Smooth muscle cell (in vitro differentiated cells): ENCODE data around the gene PPP1R12A. TPM values are rescaled to one million over a fixed set of nuclear protein-coding genes. Genes with fewer than 3 reads are reported as not detected.

Source experiments
- DNase-seq: peaks from one replicate; lab custom pipeline; 2025; ENCODE audit not compliant: unreplicated experiment; lab: John Stamatoyannopoulos, UW
- H2AFZ ChIP-seq: fragments of 200-600 bp; sonication (generic); 2 replicates; pipeline ENCODE4 v1.6.0; 2016; ENCODE audit warnings: antibody characterized with exemption, low read depth, mild to moderate bottlenecking
- H3F3A ChIP-seq: fragments of 200-600 bp; sonication (generic); 2 replicates; pipeline ENCODE4 v1.6.0; 2017; ENCODE audit warnings: antibody characterized with exemption, low read depth
- H3K27ac ChIP-seq: fragments of 200-600 bp; sonication (generic); 2 replicates; pipeline ENCODE4 v1.5.1; 2016; ENCODE audit warnings: low read depth, mild to moderate bottlenecking
- H3K27me3 ChIP-seq: fragments of 200-600 bp; sonication (generic); 2 replicates; pipeline ENCODE4 v1.6.1; 2016; ENCODE audit warnings: low read depth, mild to moderate bottlenecking
- H3K36me3 ChIP-seq: fragments of 200-600 bp; sonication (generic); 2 replicates; pipeline ENCODE4 v1.5.1; 2016; ENCODE audit warnings: low read depth
- H3K4me1 ChIP-seq: fragments of 200-600 bp; sonication (generic); 2 replicates; pipeline ENCODE4 v1.5.1; 2016; ENCODE audit warnings: low read depth
- H3K4me2 ChIP-seq: fragments of 200-600 bp; sonication (generic); 2 replicates; pipeline ENCODE4 v1.6.0; 2016; ENCODE audit warnings: mild to moderate bottlenecking
- H3K4me3 ChIP-seq: fragments of 200-600 bp; sonication (generic); 2 replicates; pipeline ENCODE4 v1.5.1; 2016; ENCODE audit warnings: mild to moderate bottlenecking
- H3K79me2 ChIP-seq: fragments of 200-600 bp; sonication (generic); 2 replicates; pipeline ENCODE4 v1.6.0; 2016; ENCODE audit warnings: low read depth, mild to moderate bottlenecking
- H3K9ac ChIP-seq: fragments of 200-600 bp; sonication (generic); 2 replicates; pipeline ENCODE4 v1.6.0; 2016; ENCODE audit warnings: low read depth
- H3K9me3 ChIP-seq: fragments of 200-600 bp; sonication (generic); replicated peaks from 2 replicates; pipeline ENCODE4 v1.5.1; 2016; ENCODE audit warnings: low read depth
- H4K20me1 ChIP-seq: fragments of 200-600 bp; sonication (generic); 2 replicates; pipeline ENCODE4 v1.6.0; 2016; ENCODE audit warnings: low read depth
- CTCF ChIP-seq: fragments of 200-600 bp; sonication (generic); IDR thresholded peaks from 2 replicates; pipeline ENCODE4 v1.5.1; 2017; ENCODE audit warnings: borderline replicate concordance, mild to moderate bottlenecking, antibody characterized with exemption; ENCODE audit not compliant: insufficient read depth, poor library complexity, severe bottlenecking
- WGBS: methylation state at CpG from one replicate; pipeline ENCODE4 v1.1.7; 2016; ENCODE audit warnings: low lambda C conversion rate; 5-methylcytosine and 5-hydroxymethylcytosine counted together
- polyA plus RNA-seq: library from polyadenylated mRNA; unstranded; fragments of >200 nt; fragmentation: Nextera tagmentation; extraction: Ambion mirVana; gene quantifications from 2 replicates; pipeline ENCODE4 v1.2.1, GENCODE V29; 2016
- total RNA-seq: library from RNA; depleted of rRNA; stranded (reverse); fragments of >200 nt; gene quantifications from 2 replicates; pipeline ENCODE4 v1.2.3, GENCODE V29; 2014

Gene PPP1R12A
- total and polyA plus RNA-seq, 2 experiments from 2014 or later, result 98.7 to 102 TPM

GRCh38 chr12:79900951-79901350, 33.9 kb downstream of the PPP1R12A start:
- Histone ChIP-seq H3F3A (peaks cover 4% of the 10 kb centered on the region), H3K27me3 (no peaks in the 10 kb centered on the region), H3K4me3 (no peak overlapping the region), H3K27ac (no peak overlapping the region), H3K9me3 (no peaks in the 10 kb centered on the region), H3K4me2 (no peak overlapping the region), H3K79me2 (peaks cover 98% of the 10 kb centered on the region), H3K9ac (no peak overlapping the region), H2AFZ (no peak overlapping the region), H4K20me1 (peaks cover 98% of the 10 kb centered on the region), H3K4me1 (peaks cover 6% of the 10 kb centered on the region), H3K36me3 (no peaks in the 10 kb centered on the region)
- 88% methylated on average over 2 of the region's 2 CpGs for WGBS
- no peak for DNase-seq
- TF ChIP-seq CTCF, result no peak

- Histone ChIP-seq H3K9ac (no peak overlapping the region), H3F3A (no peaks in the 10 kb centered on the region), H3K9me3 (no peaks in the 10 kb centered on the region), H3K36me3 (no peaks in the 10 kb centered on the region), H3K4me1 (peaks cover 4% of the 10 kb centered on the region), H3K4me2 (no peak overlapping the region), H4K20me1 (peaks cover 98% of the 10 kb centered on the region), H3K4me3 (no peak overlapping the region), H3K79me2 (peaks cover 98% of the 10 kb centered on the region), H2AFZ (no peak overlapping the region), H3K27ac (no peak overlapping the region), H3K27me3 (no peaks in the 10 kb centered on the region)
- DNase-seq, result no peak
- WGBS, result 99% methylated on average over 2 of the region's 2 CpGs
- no peak for TF ChIP-seq CTCF
Observed at GRCh38 chr12:79900199-79900598, 34.7 kb downstream of the PPP1R12A start.

- Histone ChIP-seq H3K27ac (no peak overlapping the region), H3K9ac (no peak overlapping the region), H2AFZ (no peak overlapping the region), H3K4me3 (no peak overlapping the region), H3F3A (no peaks in the 10 kb centered on the region), H3K36me3 (no peaks in the 10 kb centered on the region), H3K9me3 (no peaks in the 10 kb centered on the region), H3K79me2 (peaks cover 98% of the 10 kb centered on the region), H4K20me1 (peaks cover 97% of the 10 kb centered on the region), H3K4me2 (no peak overlapping the region), H3K27me3 (no peaks in the 10 kb centered on the region), H3K4me1 (peaks cover 4% of the 10 kb centered on the region)
- WGBS, result 19% methylated on average over 1 of the region's 1 CpG
- no peak for DNase-seq
- TF ChIP-seq CTCF, result no peak
Observed at GRCh38 chr12:79897617-79898016, 37.3 kb downstream of the PPP1R12A start.

GRCh38 chr12:79895804-79896203, 39.1 kb downstream of the PPP1R12A start:
- WGBS, result 100% methylated on average over 1 of the region's 1 CpG
- peaks cover 94% of the 10 kb centered on the region for H4K20me1 ChIP-seq

More at GRCh38 chr12:79895804-79896203, 39.1 kb downstream of the PPP1R12A start:
- no peak overlapping the region for H3K9ac ChIP-seq
- no peak for TF ChIP-seq CTCF
- H3K9me3 ChIP-seq, result no peaks in the 10 kb centered on the region
- peak overlapping the region; percentile 26 for H3K27ac ChIP-seq
- H3K79me2 ChIP-seq, result peaks cover 98% of the 10 kb centered on the region
- no peaks in the 10 kb centered on the region for H3F3A ChIP-seq
- H3K27me3 ChIP-seq, result no peaks in the 10 kb centered on the region
- DNase-seq, result no peak
- H2AFZ ChIP-seq, result no peak overlapping the region
- H3K36me3 ChIP-seq, result no peaks in the 10 kb centered on the region
- H3K4me1 ChIP-seq, result peaks cover 4% of the 10 kb centered on the region
- H3K4me3 ChIP-seq, result no peak overlapping the region
- no peak overlapping the region for H3K4me2 ChIP-seq
